WERI-Rb-1 (cell line): Measurements from ENCODE around the gene GARNL3.

Source experiments
- DNase-seq: peaks from one replicate; pipeline ENCODE4 v3.0.0-alpha.2; 2020
- H3K27ac ChIP-seq: fragments of 250-450 bp; sonication (Bioruptor Pico); 2 replicates; pipeline ENCODE4 v1.5.1; 2020; ENCODE audit warnings: mild to moderate bottlenecking, moderate library complexity
- H3K27me3 ChIP-seq: fragments of 250-450 bp; sonication (Bioruptor Pico); 2 replicates; pipeline ENCODE4 v1.5.1; 2021; ENCODE audit warnings: mild to moderate bottlenecking, low read depth, moderate library complexity; ENCODE audit not compliant: insufficient read depth, severe bottlenecking
- H3K36me3 ChIP-seq: fragments of 250-450 bp; sonication (Bioruptor Pico); 2 replicates; pipeline ENCODE4 v1.5.1; 2020; ENCODE audit warnings: mild to moderate bottlenecking, moderate library complexity
- H3K4me3 ChIP-seq: 2 replicates; pipeline ENCODE4 v1.5.1; 2011; ENCODE audit warnings: low read depth, mild to moderate bottlenecking, control low read depth, low read length
- H3K9me3 ChIP-seq: fragments of 250-450 bp; sonication (Bioruptor Pico); 2 replicates; pipeline ENCODE4 v1.5.1; 2021; ENCODE audit warnings: mild to moderate bottlenecking, moderate library complexity; ENCODE audit not compliant: severe bottlenecking
- TF ChIP-seq, protein P1 (sequence below): IDR thresholded peaks from 2 replicates; pipeline ENCODE4 v1.5.1; 2011; ENCODE audit warnings: low read depth, mild to moderate bottlenecking, control low read depth, inconsistent platforms, low read length

The GARNL3 gene

DNA sequence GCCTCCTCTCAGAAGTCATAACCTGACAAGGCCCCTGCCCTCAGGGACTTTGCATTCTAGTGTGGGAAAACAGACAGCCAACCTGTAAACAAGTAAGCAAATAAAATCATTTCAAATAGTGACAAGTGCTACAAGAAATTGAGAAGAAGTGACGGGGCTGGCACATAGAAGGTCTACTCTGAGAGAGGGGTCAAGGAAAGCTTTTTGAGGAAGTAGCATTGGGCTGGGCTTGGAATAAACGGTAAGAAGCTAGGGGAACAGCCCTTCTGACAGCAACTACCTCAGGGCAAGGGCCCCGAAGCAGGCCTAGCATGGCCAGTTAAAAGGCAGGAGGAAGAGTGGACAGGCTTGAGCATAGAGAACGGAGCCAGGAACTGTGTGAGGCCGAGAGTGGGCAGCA is 127.6 kb downstream of the GARNL3 start:
- no peak overlapping the region for H3K27ac ChIP-seq

DNA sequence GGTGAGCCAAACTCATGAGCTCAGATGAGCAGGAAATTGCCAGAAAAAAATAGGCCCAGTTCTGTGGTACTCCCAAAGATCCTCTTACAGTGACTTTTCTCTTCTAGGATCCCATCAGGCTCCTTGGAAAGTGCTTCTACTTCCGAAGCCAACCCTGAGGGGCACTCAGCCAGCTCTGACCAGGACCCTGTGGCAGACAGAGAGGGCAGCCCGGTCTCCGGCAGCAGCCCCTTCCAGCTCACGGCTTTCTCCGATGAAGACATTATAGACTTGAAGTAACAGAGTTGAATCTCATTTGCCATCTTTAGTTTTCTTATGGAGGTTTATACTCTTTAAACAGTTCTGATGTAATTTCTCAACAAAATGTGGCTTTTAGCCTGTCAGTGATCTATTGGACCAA is 128.4 kb downstream of the GARNL3 start:
- Histone ChIP-seq H3K27me3 (no peaks in the 10 kb centered on the region), H3K27ac (no peak overlapping the region), H3K9me3 (no peaks in the 10 kb centered on the region), H3K4me3 (no peak overlapping the region), H3K36me3 (peaks cover 23% of the 10 kb centered on the region)
- TF ChIP-seq, protein P1, sequence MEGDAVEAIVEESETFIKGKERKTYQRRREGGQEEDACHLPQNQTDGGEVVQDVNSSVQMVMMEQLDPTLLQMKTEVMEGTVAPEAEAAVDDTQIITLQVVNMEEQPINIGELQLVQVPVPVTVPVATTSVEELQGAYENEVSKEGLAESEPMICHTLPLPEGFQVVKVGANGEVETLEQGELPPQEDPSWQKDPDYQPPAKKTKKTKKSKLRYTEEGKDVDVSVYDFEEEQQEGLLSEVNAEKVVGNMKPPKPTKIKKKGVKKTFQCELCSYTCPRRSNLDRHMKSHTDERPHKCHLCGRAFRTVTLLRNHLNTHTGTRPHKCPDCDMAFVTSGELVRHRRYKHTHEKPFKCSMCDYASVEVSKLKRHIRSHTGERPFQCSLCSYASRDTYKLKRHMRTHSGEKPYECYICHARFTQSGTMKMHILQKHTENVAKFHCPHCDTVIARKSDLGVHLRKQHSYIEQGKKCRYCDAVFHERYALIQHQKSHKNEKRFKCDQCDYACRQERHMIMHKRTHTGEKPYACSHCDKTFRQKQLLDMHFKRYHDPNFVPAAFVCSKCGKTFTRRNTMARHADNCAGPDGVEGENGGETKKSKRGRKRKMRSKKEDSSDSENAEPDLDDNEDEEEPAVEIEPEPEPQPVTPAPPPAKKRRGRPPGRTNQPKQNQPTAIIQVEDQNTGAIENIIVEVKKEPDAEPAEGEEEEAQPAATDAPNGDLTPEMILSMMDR: no peak
- no peak for DNase-seq

More for the DNA sequence above, 127.6 kb downstream of the GARNL3 start:
- TF ChIP-seq, protein P1: no peak
- Histone ChIP-seq H3K36me3 (peaks cover 23% of the 10 kb centered on the region), H3K4me3 (no peak overlapping the region), H3K27me3 (no peaks in the 10 kb centered on the region), H3K9me3 (no peaks in the 10 kb centered on the region)
- DNase-seq: no peak

DNA sequence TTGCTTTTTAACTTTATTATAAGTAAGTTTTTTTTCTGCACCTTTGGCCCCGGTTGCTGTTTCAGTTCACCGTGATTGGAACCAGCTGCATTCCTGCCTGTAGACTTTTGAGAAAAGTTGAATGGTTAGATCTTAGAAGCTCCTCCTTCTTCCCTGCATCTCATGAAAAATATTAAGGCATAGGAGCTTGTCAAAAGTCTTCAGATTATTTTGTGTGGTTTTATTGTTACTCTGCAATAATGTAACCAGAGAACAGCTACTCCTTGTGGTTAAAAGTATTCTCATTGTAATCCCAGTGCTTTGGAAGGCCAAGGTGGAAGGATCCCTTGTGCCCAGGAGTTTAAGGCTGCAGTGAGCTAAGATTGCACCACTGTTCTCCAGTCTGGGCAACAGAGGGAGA is 129.1 kb downstream of the GARNL3 start:
- TF ChIP-seq, protein P1: no peak
- no peak overlapping the region for H3K4me3 ChIP-seq
- no peaks in the 10 kb centered on the region for H3K27me3 ChIP-seq
- no peak overlapping the region for H3K27ac ChIP-seq
- no peaks in the 10 kb centered on the region for H3K9me3 ChIP-seq
- peaks cover 29% of the 10 kb centered on the region for H3K36me3 ChIP-seq
- no peak for DNase-seq

DNA sequence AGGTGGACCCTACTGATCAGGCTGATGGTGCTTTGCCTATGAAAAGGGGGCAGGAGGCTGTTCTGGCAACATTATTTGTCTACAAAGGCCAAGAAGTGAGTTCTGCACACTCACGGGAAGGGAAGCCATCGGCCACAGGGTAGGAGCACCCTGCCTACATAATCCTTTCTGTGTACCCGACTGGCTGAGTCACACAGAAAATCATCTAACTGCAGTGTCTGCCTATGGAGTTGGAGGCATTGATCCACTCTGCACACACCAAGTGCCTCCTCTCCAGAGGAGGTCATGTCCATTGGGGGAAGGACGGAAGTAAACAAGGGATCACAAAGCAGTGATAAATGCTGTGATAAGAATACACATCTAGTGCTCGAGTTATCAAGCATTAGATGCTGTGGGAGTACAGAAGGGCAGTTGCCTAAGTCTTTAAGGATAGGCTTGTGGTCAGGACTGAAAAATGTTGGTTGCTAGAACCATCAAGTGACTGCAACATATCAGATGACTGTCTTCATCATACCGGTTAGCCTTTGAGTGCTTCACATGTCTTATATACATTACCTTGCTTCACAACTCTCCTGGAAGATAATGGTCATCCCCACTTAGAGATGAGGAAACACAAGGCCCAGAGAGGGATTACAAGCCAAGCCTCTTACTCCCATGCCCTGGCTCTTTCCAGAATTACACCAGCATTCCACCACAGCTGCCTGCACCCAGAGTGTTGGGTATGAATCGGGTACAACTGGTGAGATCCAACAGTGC is 131.1 kb downstream of the GARNL3 start:
- TF ChIP-seq, protein P1: no peak
- H3K4me3 ChIP-seq: peak overlapping the region; percentile 64
- no peaks in the 10 kb centered on the region for H3K9me3 ChIP-seq
- peak overlapping the region; percentile 64 for H3K27ac ChIP-seq
- peaks cover 43% of the 10 kb centered on the region for H3K36me3 ChIP-seq
- peak; percentile 23 for DNase-seq
- no peaks in the 10 kb centered on the region for H3K27me3 ChIP-seq

DNA sequence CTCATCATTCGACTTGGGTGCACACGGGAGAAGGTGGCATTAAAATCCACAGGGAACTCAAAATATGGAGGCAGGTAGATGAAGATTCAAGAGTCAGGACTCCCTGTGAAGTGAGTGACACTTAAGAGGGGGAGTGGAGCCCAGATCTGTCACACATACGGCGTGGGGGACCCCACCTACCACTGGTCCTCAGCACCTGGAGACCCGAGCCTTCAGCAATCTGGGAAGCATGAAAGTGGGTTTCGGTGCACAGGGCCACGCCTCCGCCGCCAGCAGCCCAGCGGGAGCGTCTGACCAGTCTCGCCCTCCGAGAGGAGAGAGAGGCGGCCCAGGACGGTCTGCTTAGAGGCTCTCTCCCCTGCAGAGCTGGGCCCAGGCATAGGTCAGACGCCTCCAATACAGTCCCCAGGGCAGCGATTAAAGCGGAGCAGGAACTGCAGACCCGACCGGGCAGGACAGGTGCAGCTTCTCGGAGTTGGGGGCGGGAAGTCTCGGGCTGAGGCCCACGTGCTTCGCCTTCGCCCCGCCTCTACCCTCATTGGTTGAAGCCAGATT is 131.8 kb downstream of the GARNL3 start:
- H3K4me3 ChIP-seq: peak overlapping the region; percentile 64
- TF ChIP-seq, protein P1: no peak
- peak overlapping the region; percentile 64 for H3K27ac ChIP-seq
- H3K9me3 ChIP-seq: no peaks in the 10 kb centered on the region
- H3K36me3 ChIP-seq: peaks cover 46% of the 10 kb centered on the region
- no peaks in the 10 kb centered on the region for H3K27me3 ChIP-seq
- no peak for DNase-seq
